Central memory CD4-positive, alpha-beta T cell (primary cell): ENCODE data around the gene ATG7.
"Not testable (repeated sequence)": the region's sequence is repeated elsewhere in the genome, so short reads cannot be mapped to it uniquely, and the experiment has no call there.

Experiments used
- DNase-seq: peaks from one replicate; pipeline ENCODE4 v3.0.0; 2022

Gene ATG7

DNA sequence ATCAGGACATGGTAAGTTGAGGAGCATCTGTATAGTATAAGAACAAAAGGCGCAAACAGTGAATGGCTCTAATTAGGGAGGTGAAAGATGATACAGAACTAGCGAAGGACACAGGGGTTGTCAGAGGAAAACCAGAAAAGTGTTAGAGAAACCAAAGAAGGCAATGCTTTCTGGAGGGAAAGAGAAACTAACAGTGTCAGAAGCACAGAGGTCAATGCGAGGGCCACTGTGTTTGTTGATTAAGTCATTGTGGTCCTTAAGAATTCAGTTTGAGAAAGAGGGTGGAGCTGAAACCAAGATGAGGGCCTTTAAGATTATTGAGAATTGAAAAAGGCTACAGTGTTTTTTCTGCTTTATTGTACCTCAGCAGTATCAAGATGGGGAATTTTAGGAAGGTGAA, 28.8 kb downstream of the ATG7 start:
- DNase-seq: no peak

DNA sequence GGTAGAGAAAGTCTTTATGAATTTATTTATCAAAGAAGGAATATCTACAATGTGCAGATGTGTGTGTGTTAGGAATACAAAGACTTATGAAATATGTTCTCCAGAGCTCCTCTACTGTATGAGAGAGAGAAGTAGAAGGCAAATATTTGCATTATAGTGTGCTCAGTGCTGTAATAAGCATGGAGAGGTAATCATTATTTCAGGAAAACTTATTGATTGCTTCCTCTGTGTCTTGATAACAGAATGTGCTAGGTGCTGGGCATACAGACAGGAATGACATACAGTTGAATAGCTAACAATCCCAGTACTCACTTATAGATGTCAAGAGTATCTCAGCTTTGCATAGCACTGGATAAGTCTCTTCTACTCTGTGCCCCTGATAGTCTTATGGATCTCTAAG, 30.2 kb downstream of the ATG7 start:
- no peak for DNase-seq

DNA sequence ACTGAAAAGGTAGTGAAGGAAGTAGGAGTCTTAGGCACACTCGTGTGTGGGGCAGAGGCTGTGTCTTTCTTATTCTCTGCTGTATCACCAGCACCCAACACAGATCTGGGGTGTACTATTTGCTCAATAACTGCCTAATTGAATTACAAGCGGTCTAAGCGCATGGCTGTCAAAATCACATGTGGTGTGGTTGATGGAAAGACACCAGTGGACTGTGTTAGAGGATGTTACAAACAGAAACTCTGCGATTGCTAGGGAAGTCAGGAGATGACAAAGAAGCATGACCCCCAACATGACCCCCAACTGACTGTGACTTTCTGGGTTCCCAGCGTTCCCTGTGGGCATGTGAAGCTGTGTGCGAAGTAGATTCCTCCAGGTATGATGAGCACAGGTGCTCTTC, 32.0 kb downstream of the ATG7 start:
- no peak for DNase-seq

DNA sequence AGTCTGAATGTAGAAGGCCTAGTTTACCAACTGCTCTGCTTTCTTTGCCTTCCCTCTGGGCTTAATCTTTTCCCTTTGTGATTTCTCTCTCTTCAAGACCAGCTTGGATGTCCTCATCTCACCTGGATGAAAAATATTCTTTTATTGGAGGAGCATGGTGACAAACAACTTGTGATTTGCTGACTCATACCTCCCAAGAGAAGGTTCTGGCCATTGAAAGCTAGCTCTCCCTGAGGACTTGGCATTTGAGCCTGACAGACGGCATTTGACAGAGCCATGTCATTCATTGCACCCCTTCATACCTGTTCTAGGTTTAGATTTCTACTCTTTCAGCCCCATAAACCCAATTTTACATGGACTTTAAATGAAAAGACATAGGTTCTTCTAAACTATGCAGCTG, 33.3 kb downstream of the ATG7 start:
- no peak for DNase-seq

DNA sequence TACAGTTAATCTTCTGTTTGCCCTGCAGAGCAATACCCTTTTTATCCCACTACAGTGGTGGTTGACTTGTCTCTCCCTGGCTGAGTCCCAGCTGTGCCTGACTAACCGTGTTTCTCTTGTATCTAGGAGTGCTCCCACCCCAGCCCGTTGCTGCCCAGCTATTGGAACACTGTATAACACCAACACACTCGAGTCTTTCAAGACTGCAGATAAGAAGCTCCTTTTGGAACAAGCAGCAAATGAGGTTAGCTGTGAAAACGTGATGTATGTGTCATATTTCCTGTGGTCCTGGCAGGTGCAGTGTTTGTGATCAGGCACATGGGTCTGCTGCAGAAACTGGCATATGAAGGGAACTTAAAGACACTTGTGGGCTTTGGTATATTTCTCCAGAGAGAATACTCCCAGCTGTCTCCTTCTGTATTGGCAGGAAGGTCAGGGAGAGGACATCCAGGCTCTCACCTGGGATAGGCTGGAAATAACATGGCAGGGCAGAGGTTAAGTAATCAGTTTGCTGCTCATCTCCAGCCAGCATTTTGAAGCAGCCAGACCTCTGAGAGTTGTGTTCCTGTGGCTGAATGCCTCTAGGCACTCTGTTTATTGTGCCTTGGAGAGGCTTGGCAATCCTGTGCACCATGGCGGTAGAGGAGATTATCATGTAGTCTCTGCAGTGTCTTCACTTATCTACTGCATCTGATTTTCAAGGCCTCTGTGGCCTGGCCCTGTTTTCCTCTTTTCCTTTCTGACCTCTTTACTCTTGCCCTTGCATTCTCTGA, 34.8 kb downstream of the ATG7 start:
- DNase-seq: no peak

DNA sequence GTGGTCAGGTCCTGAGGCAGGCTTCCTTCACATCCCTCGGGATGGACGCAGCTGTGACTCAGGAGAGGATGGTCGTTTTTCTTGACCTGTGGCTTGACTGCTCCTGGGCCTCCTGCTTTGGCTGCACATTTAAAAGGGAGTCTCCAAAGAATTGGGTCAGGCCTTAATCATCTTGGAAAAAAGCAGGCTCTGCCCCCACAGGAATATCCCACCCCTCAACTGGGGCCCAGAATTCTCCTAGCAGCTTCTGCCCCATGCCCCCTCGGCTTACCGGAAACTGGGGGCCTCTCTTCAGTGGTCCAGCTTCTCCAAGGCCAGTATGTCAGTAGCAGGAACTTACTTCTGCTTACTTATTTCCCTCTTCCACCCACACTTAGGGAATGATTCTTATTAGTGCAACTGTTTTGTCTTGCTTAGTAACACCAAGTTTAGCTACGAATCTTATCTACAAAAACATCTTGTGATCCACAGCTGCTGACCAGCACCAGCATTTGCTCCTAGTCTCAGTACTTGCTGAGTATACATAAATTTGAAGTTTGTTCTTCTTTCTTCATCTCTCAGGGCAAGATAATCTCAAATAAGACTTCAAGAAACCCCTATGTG, 35.7 kb downstream of the ATG7 start:
- no peak for DNase-seq

DNA sequence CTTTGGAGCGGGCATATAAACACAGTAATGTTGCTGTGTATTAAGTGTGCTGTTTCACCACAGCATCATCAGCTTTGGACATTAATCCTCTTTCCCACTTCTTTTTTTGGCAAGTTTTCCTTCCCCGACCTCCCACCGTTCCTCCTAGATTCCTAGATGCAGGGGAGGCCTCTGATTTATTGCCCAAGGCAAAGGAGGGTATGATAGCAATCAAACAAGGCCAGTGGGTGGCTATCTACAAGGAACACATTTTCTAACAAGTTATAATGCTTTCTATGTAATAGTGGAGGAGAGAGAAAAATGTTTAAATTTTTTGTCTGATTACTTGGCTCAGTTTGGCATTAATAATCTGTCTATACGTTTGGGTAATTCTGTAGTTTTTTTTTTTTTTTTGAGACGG, 38.1 kb downstream of the ATG7 start:
- no peak for DNase-seq

DNA sequence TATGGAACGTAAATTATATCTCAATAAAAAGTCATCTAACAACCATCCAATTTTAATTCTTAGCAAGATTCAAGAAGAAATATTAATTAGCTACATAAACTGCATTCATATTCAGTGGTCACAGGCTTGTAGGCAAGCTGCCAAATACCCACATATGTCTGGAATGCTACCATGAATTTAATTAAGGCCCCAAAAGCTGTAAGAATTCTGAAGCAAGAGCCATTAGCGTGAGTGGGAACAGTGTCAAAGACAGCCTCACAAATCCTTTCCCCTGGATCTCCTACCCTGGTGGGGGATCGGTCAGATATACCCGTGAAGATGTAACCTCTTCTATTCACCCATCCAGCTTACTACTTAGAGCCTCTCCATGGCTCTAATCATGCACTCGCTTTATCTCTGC, 40.0 kb downstream of the ATG7 start:
- DNase-seq: no peak

DNA sequence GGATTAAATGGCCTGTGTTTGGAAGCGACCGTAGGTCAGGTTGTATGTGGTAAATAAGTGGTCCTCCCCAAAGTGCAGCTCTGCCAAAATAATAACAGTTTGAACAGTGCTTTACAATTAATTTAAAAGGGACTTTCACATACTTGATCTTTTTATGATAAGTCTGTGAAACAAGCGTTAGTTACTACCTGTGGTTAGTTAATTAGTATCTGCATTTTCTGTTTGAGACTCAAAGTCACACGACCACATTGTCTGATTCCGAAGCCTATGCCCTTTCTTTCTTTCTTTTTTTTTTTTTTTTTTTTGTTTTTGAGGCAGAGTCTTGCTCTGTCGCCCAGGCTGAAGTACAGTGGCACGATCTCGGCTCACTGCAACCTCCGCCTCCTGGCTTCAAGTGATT, 45.1 kb downstream of the ATG7 start:
- DNase-seq: no peak

DNA sequence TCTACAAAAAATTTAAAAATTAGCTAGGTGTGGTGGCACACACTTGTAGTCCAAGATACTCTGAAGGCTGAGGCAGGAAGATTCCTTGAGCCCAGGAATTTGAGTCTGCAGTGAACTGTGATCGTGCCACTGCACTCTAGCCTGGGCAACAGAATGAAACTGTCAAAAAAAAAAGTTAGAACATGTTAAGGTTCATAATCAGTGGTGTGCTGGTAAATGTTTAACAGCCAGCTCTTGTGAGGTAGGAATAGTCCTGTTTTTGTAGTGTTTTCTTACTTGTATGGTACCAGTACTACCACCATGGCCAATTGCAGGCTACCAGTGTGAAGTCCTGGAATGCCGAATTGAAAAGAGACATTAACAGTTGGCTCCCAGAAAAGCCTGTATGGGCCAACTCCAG, 50.7 kb downstream of the ATG7 start:
- DNase-seq: no peak

DNA sequence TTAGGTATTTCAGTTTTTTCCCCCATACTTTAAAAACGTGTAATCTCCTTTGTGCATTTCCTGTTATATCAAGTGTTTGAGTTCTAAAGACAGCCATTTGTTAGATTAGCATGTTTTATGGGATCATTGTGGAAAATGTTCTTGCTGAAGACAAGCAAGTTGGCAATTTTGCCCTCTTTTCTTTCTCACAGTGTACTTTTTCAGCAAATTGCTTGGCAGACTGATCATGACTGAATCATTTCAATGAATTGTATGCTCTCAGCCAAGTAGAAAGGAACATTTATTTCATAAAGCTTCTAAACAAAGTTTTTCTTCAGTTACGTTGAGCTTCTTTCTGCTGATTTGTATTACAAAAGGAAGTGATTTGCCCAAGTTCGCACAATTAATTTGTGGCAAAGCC, 51.6 kb downstream of the ATG7 start:
- DNase-seq: no peak

DNA sequence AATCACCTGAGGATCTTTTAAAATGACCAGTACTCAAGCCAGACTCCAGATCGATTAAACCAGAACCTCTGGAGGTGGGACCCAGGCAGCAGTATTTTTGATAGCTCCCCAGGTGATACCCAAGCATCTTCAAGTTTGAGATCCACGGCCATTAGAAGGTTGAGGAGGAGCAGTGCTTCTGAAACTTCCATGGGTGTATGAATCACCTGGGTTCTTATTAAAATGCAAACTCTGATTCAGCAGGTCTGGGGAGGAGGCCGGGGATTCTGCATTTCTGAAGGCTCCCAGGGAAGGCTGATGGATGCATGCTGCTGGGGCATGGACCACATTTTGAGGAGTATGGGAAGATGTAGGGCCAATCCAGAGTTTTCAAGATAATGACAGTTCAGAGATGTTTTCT, 55.4 kb downstream of the ATG7 start:
- DNase-seq: no peak

DNA sequence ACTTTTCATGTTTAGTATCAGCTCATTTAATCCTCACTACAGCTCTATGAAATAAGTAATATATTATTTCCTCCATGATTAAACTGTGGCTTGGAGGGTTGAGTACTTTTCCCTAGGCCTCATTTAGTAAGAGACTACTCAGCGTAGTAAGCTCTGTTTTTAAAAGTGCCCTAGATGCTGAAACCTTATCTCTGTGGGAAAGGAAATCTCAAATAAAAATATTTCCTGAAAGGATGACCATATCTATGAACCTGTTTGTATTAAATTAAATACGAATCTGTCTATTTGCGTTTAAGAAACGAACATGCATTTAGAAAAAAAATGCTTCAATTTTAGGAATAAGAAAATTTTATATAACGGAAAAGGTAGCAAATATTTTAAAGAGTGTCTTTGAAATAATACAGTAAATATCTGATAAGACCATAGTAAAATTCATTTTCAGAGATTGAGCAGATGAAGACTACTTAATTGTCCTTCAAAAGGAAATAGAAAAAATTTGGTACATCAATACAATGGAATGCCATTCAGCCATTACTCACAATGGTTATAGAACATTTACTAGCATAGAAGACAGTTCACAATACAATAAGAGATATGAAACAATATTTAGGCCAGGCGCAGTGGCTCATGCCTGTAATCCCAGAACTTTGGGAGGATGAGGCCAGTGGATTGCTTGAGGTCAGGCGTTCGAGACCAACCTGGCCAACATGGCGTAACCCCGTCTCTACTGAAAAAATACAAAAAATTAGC, 56.2 kb downstream of the ATG7 start:
- DNase-seq: no peak

DNA sequence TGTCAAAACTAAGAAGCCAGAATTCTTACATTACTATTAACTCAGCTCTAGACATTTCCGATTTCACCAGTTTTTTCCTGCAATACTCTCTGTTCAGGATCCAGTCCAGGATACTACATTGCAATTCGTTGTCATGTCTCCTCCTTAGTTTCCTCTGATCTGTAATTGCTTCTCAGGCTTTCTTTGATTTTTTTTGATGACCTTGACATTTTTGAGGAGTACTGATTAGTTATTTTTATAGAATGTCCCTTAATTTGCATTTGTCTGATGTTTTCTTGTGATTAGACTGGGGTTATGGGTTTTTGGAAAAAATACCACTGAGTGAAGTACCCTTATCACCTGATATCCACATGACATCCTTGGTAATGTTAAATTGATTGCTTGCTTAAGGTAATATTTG, 57.6 kb downstream of the ATG7 start:
- DNase-seq: no peak

DNA sequence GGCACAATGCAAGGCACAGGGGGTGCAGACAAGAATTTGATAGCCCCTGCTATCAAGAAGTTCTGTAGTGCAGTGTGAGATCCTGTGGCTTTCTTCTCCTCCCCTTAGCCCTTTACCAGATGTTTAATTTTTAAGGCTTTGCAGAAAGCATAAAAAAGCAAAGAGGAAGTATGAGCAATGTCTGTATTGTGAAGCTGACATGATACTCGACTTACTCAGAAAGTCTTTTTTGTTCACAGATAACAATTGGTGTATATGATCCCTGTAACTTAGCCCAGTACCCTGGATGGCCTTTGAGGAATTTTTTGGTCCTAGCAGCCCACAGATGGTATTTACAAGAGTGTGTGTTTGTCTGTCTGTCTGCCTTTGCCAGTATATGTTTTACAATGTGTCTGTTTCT, 58.9 kb downstream of the ATG7 start:
- no peak for DNase-seq

DNA sequence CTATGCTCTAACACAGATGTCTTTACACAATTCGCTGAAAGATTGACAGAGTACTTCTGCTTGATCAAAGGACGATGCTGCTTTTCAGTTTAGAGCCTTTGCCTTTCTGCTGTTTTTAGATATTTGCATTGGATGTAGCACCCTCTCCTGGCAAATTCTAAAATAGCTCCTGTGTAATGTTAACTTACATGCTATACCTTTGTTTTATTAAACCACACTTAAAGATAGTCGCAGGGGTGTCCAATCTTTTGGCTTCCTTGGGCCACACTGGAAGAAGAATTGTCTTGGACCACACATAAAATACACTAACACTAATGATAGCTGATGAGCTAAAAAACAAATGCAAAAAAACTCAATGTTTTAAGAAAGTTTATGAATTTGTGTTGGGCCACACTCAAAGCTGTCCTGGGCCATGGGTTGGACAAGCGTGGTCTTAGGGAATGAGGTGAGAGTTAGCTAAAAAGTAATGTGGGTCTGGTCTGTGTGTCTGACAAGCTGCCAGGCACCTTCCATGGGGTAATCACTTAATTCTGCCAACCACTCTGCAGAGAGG, 62.9 kb downstream of the ATG7 start:
- DNase-seq: peak; percentile 36

DNA sequence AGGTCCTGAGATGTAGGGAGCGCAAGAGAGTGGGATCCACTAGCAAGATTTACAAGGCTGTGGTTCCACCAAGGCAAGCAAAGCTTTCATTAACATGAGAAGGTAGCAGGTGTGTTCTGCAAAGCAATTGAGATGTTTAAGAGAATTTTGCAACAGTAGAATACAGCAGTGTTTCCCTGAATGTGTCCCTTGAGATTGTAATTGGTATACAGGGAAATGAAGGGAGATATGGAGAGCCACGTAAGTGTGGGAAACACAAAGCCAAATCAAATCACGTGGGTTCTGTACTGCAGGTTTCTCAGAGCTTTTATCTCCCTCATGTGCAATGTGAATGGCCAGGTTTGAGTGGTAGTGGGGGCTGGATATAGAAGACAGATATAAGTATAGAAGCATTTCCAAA, 67.3 kb downstream of the ATG7 start:
- DNase-seq: no peak

DNA sequence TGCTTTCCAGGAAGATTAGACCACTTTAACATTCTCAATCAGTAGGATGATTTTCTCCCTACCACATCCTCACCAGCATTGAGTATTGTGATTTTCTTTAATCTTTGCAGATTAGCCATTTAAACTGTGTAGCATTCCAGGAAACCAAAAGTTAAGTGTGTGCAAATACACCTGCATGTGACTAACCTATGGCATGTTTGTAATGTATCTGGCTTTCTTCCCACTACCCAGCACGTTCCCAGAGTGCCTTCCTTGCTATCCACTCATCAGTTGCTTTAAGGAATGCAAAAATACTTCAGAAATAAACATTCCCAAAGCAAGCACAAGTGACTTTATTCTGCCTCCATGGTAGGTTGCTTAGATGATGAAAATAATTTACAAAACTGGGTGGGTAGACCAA, 74.2 kb downstream of the ATG7 start:
- no peak for DNase-seq

DNA sequence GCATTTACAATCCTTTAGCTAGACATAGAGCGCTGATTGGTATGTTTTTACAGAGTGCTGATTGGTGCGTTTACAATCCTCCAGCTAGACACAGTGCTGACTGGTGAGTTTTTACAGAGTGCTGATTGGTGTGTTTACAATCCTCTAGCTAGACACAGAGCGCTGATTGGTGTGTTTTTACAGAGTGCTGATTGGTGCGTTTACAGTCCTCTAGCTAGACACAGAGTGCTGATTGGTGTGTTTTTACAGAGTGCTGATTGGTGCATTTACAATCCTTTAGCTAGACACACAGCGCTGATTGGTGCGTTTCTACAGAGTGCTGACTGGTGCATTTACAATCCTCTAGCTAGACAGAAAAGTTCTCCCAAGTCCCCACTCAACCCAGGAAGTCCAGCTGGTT, 76.7 kb downstream of the ATG7 start:
- not testable (repeated sequence) for DNase-seq

DNA sequence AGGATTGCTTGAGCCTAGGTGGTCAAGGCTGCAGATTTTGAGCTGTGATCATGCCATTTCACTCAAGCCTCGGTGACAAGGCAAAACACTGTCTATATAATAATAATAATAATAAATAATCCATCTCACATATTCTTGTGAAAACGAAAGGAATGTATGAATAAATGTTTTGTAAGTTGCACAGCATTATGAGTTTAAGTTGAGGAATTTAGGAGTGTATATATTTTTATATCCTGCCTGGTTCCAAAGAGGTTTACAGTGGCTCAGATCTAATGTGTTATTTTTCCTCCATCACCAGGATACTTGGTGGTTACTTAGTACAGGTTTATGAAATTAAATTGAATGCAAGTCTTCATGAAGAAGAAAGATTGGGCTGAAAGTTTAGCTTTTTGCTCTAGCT, 77.2 kb downstream of the ATG7 start:
- DNase-seq: no peak

DNA sequence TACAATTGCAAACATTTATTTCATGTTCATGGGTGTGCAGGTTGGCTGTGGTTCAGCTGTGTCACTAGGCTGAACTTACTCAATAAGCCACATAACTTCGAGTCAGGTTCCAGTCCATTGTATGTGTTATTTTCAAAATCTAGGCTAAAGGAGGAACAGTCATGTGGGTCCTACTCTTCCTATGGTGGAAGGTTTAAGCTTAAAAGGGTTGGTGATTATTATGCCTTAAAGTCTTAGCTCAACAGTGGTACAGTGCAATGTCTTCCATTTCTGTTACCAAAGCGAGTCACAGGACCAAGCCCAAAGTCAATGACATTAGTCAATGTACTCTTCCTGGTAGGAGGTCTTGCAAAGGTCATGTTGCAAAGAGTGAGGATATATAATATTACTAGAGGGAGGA, 78.2 kb downstream of the ATG7 start:
- no peak for DNase-seq

DNA sequence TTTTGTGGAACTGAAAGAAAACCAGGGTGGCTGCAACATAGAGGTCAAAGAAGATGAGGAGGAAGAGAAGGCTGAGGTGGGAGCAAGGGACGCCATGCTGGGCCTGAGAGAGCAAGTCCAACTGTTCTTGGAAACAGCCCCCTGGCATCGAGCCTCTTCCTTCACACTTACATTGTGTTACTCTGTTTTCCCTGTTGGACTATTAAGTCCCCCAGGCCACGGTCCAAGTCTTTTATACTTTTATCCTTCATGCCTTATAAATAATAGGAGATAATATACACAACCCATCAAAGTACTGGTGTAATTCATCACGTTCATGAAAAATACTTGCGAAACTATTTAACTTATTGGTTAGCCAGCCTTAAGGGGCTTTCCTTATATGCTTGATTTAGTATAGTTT, 79.3 kb downstream of the ATG7 start:
- no peak for DNase-seq

DNA sequence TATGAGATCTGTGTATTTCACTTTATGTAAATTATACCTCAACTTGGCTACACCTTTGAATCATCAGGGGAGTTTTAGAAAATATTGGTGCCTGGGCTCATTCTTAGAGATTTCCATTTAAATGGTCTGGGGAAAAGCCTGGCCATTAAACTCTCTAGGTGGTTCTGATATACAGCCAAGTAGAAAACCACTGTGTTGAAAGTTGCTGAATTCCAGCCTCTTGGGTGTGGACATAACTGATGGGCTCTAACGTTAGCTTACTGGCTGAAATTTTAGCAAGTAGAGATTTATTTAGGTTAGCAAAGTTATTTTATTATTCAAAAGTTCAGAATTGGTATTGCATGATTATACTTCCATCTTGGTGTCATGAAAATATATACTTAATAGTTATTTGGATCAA, 84.1 kb downstream of the ATG7 start:
- DNase-seq: no peak

DNA sequence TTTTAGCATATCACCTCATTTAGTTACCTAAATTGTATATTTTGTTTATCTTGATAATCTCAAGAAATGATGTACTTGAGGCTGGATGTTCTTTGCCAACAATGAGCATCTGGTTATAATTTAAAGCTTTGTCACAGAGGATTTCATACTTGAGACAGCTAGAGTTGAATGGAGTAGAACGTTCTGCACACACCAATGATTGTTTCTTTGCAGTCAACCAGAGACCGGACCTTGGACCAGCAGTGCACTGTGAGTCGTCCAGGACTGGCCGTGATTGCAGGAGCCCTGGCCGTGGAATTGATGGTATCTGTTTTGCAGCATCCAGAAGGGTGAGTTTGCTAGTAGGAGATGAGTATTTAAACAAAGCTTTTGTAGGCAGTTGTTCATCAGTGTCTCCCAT, 90.4 kb downstream of the ATG7 start:
- DNase-seq: no peak
